Measurements from ENCODE around the gene NLRC3. TPM values are rescaled to one million over a fixed set of nuclear protein-coding genes. Genes with fewer than 3 reads are reported as not detected.

NLRC3 gene
- total and polyA plus RNA-seq, 7 donors, result 0.25 to 1.4 (median 0.76) TPM

GRCh38 chr16:3497771-3498170, 79.4 kb downstream of the NLRC3 start:
- Histone ChIP-seq H3K27me3 (ENCODE audit: insufficient read depth in 3 of 3, low read length in 2 of 3) (no peaks in the 10 kb centered on the region), H3K9me3 (no peaks in the 10 kb centered on the region), H3K4me1 (peaks cover 9% of the 10 kb centered on the region), H3K27ac (no peak overlapping the region), H3K36me3 (ENCODE audit: insufficient read depth in 1 of 2, low read depth in 1 of 2) (no peaks in the 10 kb centered on the region), H3K4me3 (no peak overlapping the region)
- DNase-seq (no peak), ATAC-seq (no peak)
- no peak for TF ChIP-seq CTCF (IDR thresholded peaks at IDR 0.05)
- intact Hi-C loops (cut with DNase I), result loop anchor here in 1 of 2 donors (10.0 kb wide), 1 partner anchor 233 kb away; no protein-coding TSS in a partner anchor
- WGBS, 3 donors, result 87 to 89% (median 89%) methylated on average over 4 of the region's 4 CpGs

- intact Hi-C loops (cut with DNase I), result loop anchor here in 1 of 2 donors (10.0 kb wide), 1 partner anchor 232 kb away; no protein-coding TSS in a partner anchor
- Histone ChIP-seq H3K9me3 (no peaks in the 10 kb centered on the region), H3K27ac (no peak overlapping the region), H3K4me3 (no peak overlapping the region), H3K36me3 (ENCODE audit: insufficient read depth in 1 of 2, low read depth in 1 of 2) (no peaks in the 10 kb centered on the region), H3K27me3 (ENCODE audit: insufficient read depth in 3 of 3, low read length in 2 of 3) (no peaks in the 10 kb centered on the region), H3K4me1 (peaks cover 2% of the 10 kb centered on the region)
- WGBS, 3 donors, result 92 to 94% (median 94%) methylated on average over 30 of the region's 30 CpGs
- DNase-seq, result no peak
- no peak for TF ChIP-seq CTCF (IDR thresholded peaks at IDR 0.05)
- no peak for ATAC-seq
Measured at GRCh38 chr16:3496386-3496785, 80.8 kb downstream of the NLRC3 start.

- DNase-seq, result no peak
Measured at GRCh38 chr16:3495176-3495575, 82.0 kb downstream of the NLRC3 start, which contains the start of gene C16orf90. Gene C16orf90, minus strand, starts transcription at chr16:3495489. Its CDS starts 68 bp downstream, at chr16:3495421.

GRCh38 chr16:3494386-3494973, 82.7 kb downstream of the NLRC3 start:
- no peak for ATAC-seq
- Histone ChIP-seq H3K27ac (no peak overlapping the region), H3K27me3 (ENCODE audit: insufficient read depth in 3 of 3, low read length in 2 of 3) (no peaks in the 10 kb centered on the region), H3K4me1 (peaks cover 11% of the 10 kb centered on the region), H3K4me3 (no peak overlapping the region), H3K36me3 (ENCODE audit: insufficient read depth in 1 of 2, low read depth in 1 of 2) (no peaks in the 10 kb centered on the region), H3K9me3 (no peaks in the 10 kb centered on the region)
- no peak for TF ChIP-seq CTCF (IDR thresholded peaks at IDR 0.05)
- WGBS, 3 donors, result 90 to 92% (median 90%) methylated on average over 13 to 16 of the region's 16 CpGs
- DNase-seq, result no peak
- intact Hi-C loops (cut with DNase I), result loop anchor here in 1 of 2 donors (10.0 kb wide), 1 partner anchor 230 kb away; no protein-coding TSS in a partner anchor

More at GRCh38 chr16:3495176-3495575, 82.0 kb downstream of the NLRC3 start, which contains the start of gene C16orf90:
- intact Hi-C loops (cut with DNase I), result loop anchor here in 1 of 2 donors (10.0 kb wide), 1 partner anchor 230 kb away; no protein-coding TSS in a partner anchor
- no peak for TF ChIP-seq CTCF (IDR thresholded peaks at IDR 0.05)
- no peaks in the 10 kb centered on the region for H3K27me3 ChIP-seq (ENCODE audit: insufficient read depth in 3 of 3, low read length in 2 of 3)
- WGBS, 3 donors, result 87 to 95% (median 90%) methylated on average over 3 of the region's 3 CpGs
- ATAC-seq, result no peak
- no peaks in the 10 kb centered on the region for H3K9me3 ChIP-seq
- H3K27ac ChIP-seq, result no peak within 1 kb of the TSS
- peaks cover 11% of the 10 kb centered on the region for H3K4me1 ChIP-seq
- no peaks in the 10 kb centered on the region for H3K36me3 ChIP-seq (ENCODE audit: insufficient read depth in 1 of 2, low read depth in 1 of 2)
- no peak within 1 kb of the TSS for H3K4me3 ChIP-seq

Measured in psoas muscle (tissue), 8 donors.